CD14-positive monocyte (primary cell): ENCODE measurements around the gene TAS1R3. TPM values are rescaled to one million over a fixed set of nuclear protein-coding genes. Genes with fewer than 3 reads are reported as not detected.
A peak's percentile ranks its signal among the peaks of the same experiment; 100 is the strongest.

ENCODE experiments used
- DNase-seq, 3 donors: peaks; one replicate each; pipeline ENCODE4 v3.0.0-alpha.2; 2011 to 2022
- H2AFZ ChIP-seq: 2 replicates; pipeline ENCODE4 v1.6.0; 2012; ENCODE audit warnings: mild to moderate bottlenecking, low read depth, low read length, inconsistent platforms; ENCODE audit not compliant: insufficient read depth, poor library complexity, severe bottlenecking
- H3K27ac ChIP-seq, 2 donors: 1 replicate in 1 of 2; 2 replicates in 1 of 2; pipeline ENCODE4 v1.5.1; 2012 to 2013; ENCODE audit warnings: low read length in 2 of 2, control low read depth in 1 of 2, inconsistent platforms in 1 of 2, low read depth in 1 of 2, mild to moderate bottlenecking in 1 of 2
- H3K27me3 ChIP-seq, 2 donors: one replicate each; pipeline versions ENCODE4 v1.6.0 to v1.6.1; 2011 to 2013; ENCODE audit warnings: low read length in 2 of 2; ENCODE audit not compliant: control insufficient read depth in 2 of 2, insufficient read depth in 2 of 2
- H3K36me3 ChIP-seq, 2 donors: replicated peaks in 1 of 2; 1 replicate in 1 of 2; 2 replicates in 1 of 2; pipeline versions ENCODE4 v1.5.1 to v1.6.1; 2012 to 2013; ENCODE audit warnings: low read length in 2 of 2, control low read depth in 1 of 2, inconsistent platforms in 1 of 2, mild to moderate bottlenecking in 1 of 2; ENCODE audit not compliant: insufficient read depth in 2 of 2, control insufficient read depth in 1 of 2
- H3K4me1 ChIP-seq, 2 donors: 1 replicate in 1 of 2; 2 replicates in 1 of 2; pipeline versions ENCODE4 v1.5.1 to v1.6.1; 2012 to 2013; ENCODE audit warnings: low read length in 2 of 2, control low read depth in 1 of 2, inconsistent platforms in 1 of 2, mild to moderate bottlenecking in 1 of 2, moderate library complexity in 1 of 2; ENCODE audit not compliant: insufficient read depth in 2 of 2, control insufficient read depth in 1 of 2
- H3K4me2 ChIP-seq: replicated peaks from 2 replicates; pipeline ENCODE3; 2012; ENCODE audit warnings: low read length, moderate library complexity, mild to moderate bottlenecking; ENCODE audit not compliant: poor library complexity, severe bottlenecking; ENCODE audit errors: extremely low read depth
- H3K4me3 ChIP-seq, 3 experiments: fragments of 200-600 bp in 1 of 3; sonication (generic) in 1 of 3; replicated peaks in 1 of 3; 1 replicate in 2 of 3; 2 replicates in 1 of 3; pipeline ENCODE4 v1.5.1; 2011 to 2013; ENCODE audit warnings: low read length in 3 of 3, mild to moderate bottlenecking in 3 of 3, control low read depth in 2 of 3, low read depth in 2 of 3, inconsistent platforms in 1 of 3, moderate library complexity in 1 of 3
- H3K79me2 ChIP-seq: 2 replicates; pipeline ENCODE4 v1.6.0; 2012; ENCODE audit warnings: mild to moderate bottlenecking, control low read depth, inconsistent platforms, low read length, moderate library complexity; ENCODE audit not compliant: insufficient read depth
- H3K9ac ChIP-seq: 2 replicates; pipeline ENCODE4 v1.6.0; 2017; ENCODE audit warnings: low read length, mild to moderate bottlenecking; ENCODE audit not compliant: insufficient read depth, poor library complexity, severe bottlenecking
- H3K9me3 ChIP-seq, 2 donors: replicated peaks in 1 of 2; 1 replicate in 1 of 2; 2 replicates in 1 of 2; pipeline versions ENCODE4 v1.5.1 to v1.6.1; 2012 to 2013; ENCODE audit warnings: low read length in 2 of 2, control low read depth in 1 of 2; ENCODE audit not compliant: control insufficient read depth in 1 of 2, insufficient read depth in 1 of 2
- H4K20me1 ChIP-seq: 2 replicates; pipeline ENCODE4 v1.6.0; 2012; ENCODE audit warnings: mild to moderate bottlenecking, low read length, control low read depth, moderate library complexity; ENCODE audit not compliant: insufficient read depth
- H3K27ac Mint-ChIP-seq, 7 donors: one replicate each; pipeline ENCODE4 v1.8.0; 2020; ENCODE audit warnings: mild to moderate bottlenecking in 7 of 7, mixed read lengths in 7 of 7, moderate library complexity in 6 of 7, inconsistent platforms in 2 of 7
- H3K27me3 Mint-ChIP-seq, 3 donors: one replicate each; pipeline ENCODE4 v1.8.0; 2021 to 2022; ENCODE audit warnings: low read depth in 3 of 3, mild to moderate bottlenecking in 3 of 3, mixed read lengths in 3 of 3, moderate library complexity in 3 of 3, inconsistent platforms in 1 of 3
- H3K36me3 Mint-ChIP-seq, 2 donors: one replicate each; pipeline ENCODE4 v1.8.0; 2020; ENCODE audit warnings: mixed read lengths in 2 of 2, inconsistent platforms in 1 of 2, mild to moderate bottlenecking in 1 of 2
- H3K4me1 Mint-ChIP-seq: one replicate; pipeline ENCODE4 v1.8.0; 2020; ENCODE audit warnings: mild to moderate bottlenecking, mixed read lengths
- H3K4me3 Mint-ChIP-seq, 2 donors: one replicate each; pipeline ENCODE4 v1.8.0; 2020; ENCODE audit warnings: mild to moderate bottlenecking in 2 of 2, mixed read lengths in 2 of 2, moderate library complexity in 1 of 2
- H3K9me3 Mint-ChIP-seq, 7 donors: one replicate each; pipeline ENCODE4 v1.8.0; 2020 to 2022; ENCODE audit warnings: mixed read lengths in 7 of 7, mild to moderate bottlenecking in 6 of 7, moderate library complexity in 6 of 7, inconsistent platforms in 2 of 7
- WGBS: methylation state at CpG from one replicate; pipeline ENCODE4 v1.1.5; 2013; ENCODE audit warnings: missing lambda C conversion rate; ENCODE audit not compliant: insufficient coverage; 5-methylcytosine and 5-hydroxymethylcytosine counted together
- intact Hi-C, 2 donors: fragments of 100-400 bp; cut with micrococcal nuclease; formaldehyde crosslinking; loops; one replicate each; pipeline versions ENCODE4 v1.15.0 to v1.15.1; 2023
- polyA plus RNA-seq, 3 donors: library from polyadenylated mRNA; depleted of rRNA in 1 of 3; unstranded in 2 of 3; stranded (reverse) in 1 of 3; fragments of 300-500 nt in 2 of 3; fragments of >200 nt in 1 of 3; fragmentation: Illumina TruSeq in 2 of 3; gene quantifications; 1 replicate in 2 of 3; 2 replicates in 1 of 3; pipeline ENCODE4 v1.2.3, GENCODE V29; 2012 to 2021
- TF ChIP-seq, protein P1 (sequence below): fragments of 200-600 bp; IDR thresholded peaks from one replicate; pipeline ENCODE4 v1.8.0; 2022; ENCODE audit warnings: antibody characterized with exemption, mild to moderate bottlenecking

TAS1R3 gene
- polyA plus RNA-seq, 3 donors: 0.45 TPM; not detected in 2

GRCh38 chr1:1371746-1372711, 40.9 kb downstream of the TAS1R3 start:
- peak overlapping the region in 1 of 3 experiments; percentile 48 for H3K4me3 ChIP-seq
- H3K27me3 Mint-ChIP-seq: peaks cover 7 to 12% (median 10%) of the 10 kb centered on the region in 3 donors
- intact Hi-C loops: loop anchor here in 1 of 2 donors (10.0 kb wide), 2 partner anchors 257 to 357 kb away; partner anchors contain the start of genes C1orf159 and ISG15
- peak overlapping the region in 2 of 7 donors; percentile 51 to 73 for H3K27ac Mint-ChIP-seq
- TF ChIP-seq, protein P1, sequence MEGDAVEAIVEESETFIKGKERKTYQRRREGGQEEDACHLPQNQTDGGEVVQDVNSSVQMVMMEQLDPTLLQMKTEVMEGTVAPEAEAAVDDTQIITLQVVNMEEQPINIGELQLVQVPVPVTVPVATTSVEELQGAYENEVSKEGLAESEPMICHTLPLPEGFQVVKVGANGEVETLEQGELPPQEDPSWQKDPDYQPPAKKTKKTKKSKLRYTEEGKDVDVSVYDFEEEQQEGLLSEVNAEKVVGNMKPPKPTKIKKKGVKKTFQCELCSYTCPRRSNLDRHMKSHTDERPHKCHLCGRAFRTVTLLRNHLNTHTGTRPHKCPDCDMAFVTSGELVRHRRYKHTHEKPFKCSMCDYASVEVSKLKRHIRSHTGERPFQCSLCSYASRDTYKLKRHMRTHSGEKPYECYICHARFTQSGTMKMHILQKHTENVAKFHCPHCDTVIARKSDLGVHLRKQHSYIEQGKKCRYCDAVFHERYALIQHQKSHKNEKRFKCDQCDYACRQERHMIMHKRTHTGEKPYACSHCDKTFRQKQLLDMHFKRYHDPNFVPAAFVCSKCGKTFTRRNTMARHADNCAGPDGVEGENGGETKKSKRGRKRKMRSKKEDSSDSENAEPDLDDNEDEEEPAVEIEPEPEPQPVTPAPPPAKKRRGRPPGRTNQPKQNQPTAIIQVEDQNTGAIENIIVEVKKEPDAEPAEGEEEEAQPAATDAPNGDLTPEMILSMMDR: peak; percentile 96
- H4K20me1 ChIP-seq: peaks cover 19% of the 10 kb centered on the region
- peaks cover 0 to 4% of the 10 kb centered on the region in 2 donors for H3K9me3 ChIP-seq
- H3K36me3 Mint-ChIP-seq: peaks cover 8 to 12% of the 10 kb centered on the region in 2 donors
- no peak overlapping the region for H3K27ac ChIP-seq
- DNase-seq: peak; percentile 40 to 63 (median 55)
- H3K4me3 Mint-ChIP-seq: peak overlapping the region in 1 of 2 donors; percentile 39
- H3K4me1 ChIP-seq: peaks cover 37 to 49% of the 10 kb centered on the region in 2 donors
- H2AFZ ChIP-seq: no peak overlapping the region
- peaks cover 0 to 3% (median 0%) of the 10 kb centered on the region in 7 donors for H3K9me3 Mint-ChIP-seq
- peak overlapping the region; percentile 47 for H3K9ac ChIP-seq
- peaks cover 40% of the 10 kb centered on the region for H3K4me1 Mint-ChIP-seq
- 33% methylated on average over 23 of the region's 26 CpGs for WGBS
- H3K36me3 ChIP-seq: peaks cover 0 to 9% of the 10 kb centered on the region in 2 donors
- peak overlapping the region; percentile 54 for H3K4me2 ChIP-seq
- H3K79me2 ChIP-seq: peaks cover 20% of the 10 kb centered on the region
- H3K27me3 ChIP-seq: no peaks in the 10 kb centered on the region

DNA sequence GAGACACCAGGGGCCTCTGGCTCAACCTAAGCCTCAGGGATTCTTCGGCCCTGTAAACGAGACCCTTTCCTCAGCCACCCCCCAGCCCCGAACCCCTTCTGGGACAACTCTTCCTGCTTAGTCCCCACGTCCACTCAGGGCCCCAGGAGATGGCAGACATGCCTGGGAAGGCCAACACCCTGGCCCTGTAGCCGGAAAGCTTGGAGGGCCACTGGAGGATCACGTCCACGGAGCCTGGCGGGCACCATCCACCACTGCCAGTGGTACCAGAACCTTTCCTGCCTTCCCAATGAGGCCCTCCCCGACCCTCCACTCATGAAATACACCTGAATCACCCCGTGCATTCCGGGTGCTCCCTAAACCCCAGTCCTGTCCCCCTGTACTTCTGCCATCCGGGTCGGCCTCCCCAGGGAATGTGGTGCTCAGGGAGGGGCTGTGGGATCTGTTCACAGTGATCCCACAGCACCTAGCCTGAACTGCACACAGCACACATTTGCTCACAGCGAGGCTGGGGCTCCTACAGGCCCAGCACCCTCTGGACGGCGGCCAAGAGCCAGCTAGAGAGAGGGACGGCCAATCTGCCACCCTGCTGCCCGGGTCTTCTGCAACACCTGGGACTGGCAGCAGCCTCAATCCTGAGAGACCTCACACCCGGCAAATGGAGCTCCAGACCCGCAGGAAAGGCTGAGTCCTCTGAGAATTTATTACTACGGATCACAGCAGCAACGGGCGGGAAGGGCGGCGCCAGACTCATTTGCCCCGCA, 42.2 kb downstream of the TAS1R3 start:
- TF ChIP-seq, protein P1: no peak
- Histone ChIP-seq H4K20me1 (peaks cover 19% of the 10 kb centered on the region), H3K9me3 (no peaks in the 10 kb centered on the region), H3K9ac (no peak overlapping the region), H2AFZ (no peak overlapping the region), H3K36me3 (peaks cover 0 to 9% of the 10 kb centered on the region in 2 donors), H3K4me1 (peaks cover 37 to 49% of the 10 kb centered on the region in 2 donors), H3K27ac (no peak overlapping the region), H3K4me3 (peak overlapping the region in 1 of 3 experiments; percentile 82), H3K27me3 (no peaks in the 10 kb centered on the region), H3K79me2 (peaks cover 20% of the 10 kb centered on the region), H3K4me2 (peak overlapping the region; percentile 72)
- H3K27ac Mint-ChIP-seq: peak overlapping the region in 1 of 7 donors; percentile 73
- H3K4me3 Mint-ChIP-seq: peak overlapping the region in 1 of 2 donors; percentile 81
- peaks cover 40% of the 10 kb centered on the region for H3K4me1 Mint-ChIP-seq
- intact Hi-C loops: loop anchor here in 1 of 2 donors (10.0 kb wide), 2 partner anchors 258 to 358 kb away; partner anchors contain the start of genes C1orf159 and ISG15
- H3K27me3 Mint-ChIP-seq: peaks cover 7 to 10% (median 10%) of the 10 kb centered on the region in 3 donors
- H3K9me3 Mint-ChIP-seq: peaks cover 0 to 2% (median 0%) of the 10 kb centered on the region in 7 donors
- 93% methylated on average over 21 of the region's 26 CpGs for WGBS
- peaks cover 8 to 12% of the 10 kb centered on the region in 2 donors for H3K36me3 Mint-ChIP-seq
- no peak for DNase-seq
